LoVo (cell line): ENCODE results near the gene GSTM3.
"Not testable (repeated sequence)": the region's sequence is repeated elsewhere in the genome, so short reads cannot be mapped to it uniquely, and the experiment has no call there.

ENCODE experiments used
- DNase-seq: peaks from one replicate; pipeline ENCODE4 v3.0.0-alpha.2; 2016; ENCODE audit warnings: low spot score

Gene GSTM3

GRCh38 chr1:109726007-109726406, 14.8 kb downstream of the GSTM3 start:
- no peak for DNase-seq

GRCh38 chr1:109725510-109725909, 15.3 kb downstream of the GSTM3 start:
- DNase-seq: no peak

GRCh38 chr1:109724933-109725332, 15.9 kb downstream of the GSTM3 start:
- DNase-seq: no peak

GRCh38 chr1:109722908-109723691, 17.7 kb downstream of the GSTM3 start:
- no peak for DNase-seq

GRCh38 chr1:109721971-109722370, 18.9 kb downstream of the GSTM3 start:
- no peak for DNase-seq

GRCh38 chr1:109721042-109721441, 19.8 kb downstream of the GSTM3 start:
- no peak for DNase-seq

- DNase-seq: no peak
Observed at GRCh38 chr1:109719337-109719837, 21.5 kb downstream of the GSTM3 start.

GRCh38 chr1:109718495-109718894, 22.3 kb downstream of the GSTM3 start:
- DNase-seq: peak; percentile 40

- DNase-seq: no peak
Observed at GRCh38 chr1:109717729-109718128, 23.1 kb downstream of the GSTM3 start.

- DNase-seq: no peak
Observed at GRCh38 chr1:109716570-109717090, 24.2 kb downstream of the GSTM3 start.

- no peak for DNase-seq
Observed at GRCh38 chr1:109716121-109716520, 24.7 kb downstream of the GSTM3 start.

- DNase-seq: no peak
Observed at GRCh38 chr1:109714661-109715372, 26.0 kb downstream of the GSTM3 start.

- no peak for DNase-seq
Observed at GRCh38 chr1:109713636-109714035, 27.2 kb downstream of the GSTM3 start.

GRCh38 chr1:109712321-109712864, 28.4 kb downstream of the GSTM3 start:
- no peak for DNase-seq

- not testable (repeated sequence) for DNase-seq
Observed at GRCh38 chr1:109711593-109712320, 29.1 kb downstream of the GSTM3 start, which contains the start of gene GSTM5. TSS of gene GSTM5 (plus strand) at chr1:109712251. CDS start at chr1:109712313, 62 bp downstream.

GRCh38 chr1:109709822-109710221, 31.0 kb downstream of the GSTM3 start:
- DNase-seq: not testable (repeated sequence)

- DNase-seq: not testable (repeated sequence)
Observed at GRCh38 chr1:109708949-109709348, 31.9 kb downstream of the GSTM3 start.

- DNase-seq: no peak
Observed at GRCh38 chr1:109705411-109705810, 35.4 kb downstream of the GSTM3 start.

GRCh38 chr1:109704173-109704572, 36.7 kb downstream of the GSTM3 start:
- no peak for DNase-seq

- DNase-seq: not testable (repeated sequence)
Observed at GRCh38 chr1:109702940-109703339, 37.9 kb downstream of the GSTM3 start.

GRCh38 chr1:109697861-109698260, 43.0 kb downstream of the GSTM3 start:
- DNase-seq: not testable (repeated sequence)

GRCh38 chr1:109697066-109697465, 43.8 kb downstream of the GSTM3 start:
- no peak for DNase-seq
